ENCODE results near the gene OPCML.

The OPCML gene

GRCh38 chr11:132504501-132505041 is 1027.7 kb downstream of the OPCML start:
- no peak for DNase-seq

- DNase-seq, result no peak
These were observed 1030.9 kb downstream of the OPCML start for GRCh38 chr11:132501356-132501755.

GRCh38 chr11:132499661-132500060 is 1032.6 kb downstream of the OPCML start:
- DNase-seq, result no peak

DNA sequence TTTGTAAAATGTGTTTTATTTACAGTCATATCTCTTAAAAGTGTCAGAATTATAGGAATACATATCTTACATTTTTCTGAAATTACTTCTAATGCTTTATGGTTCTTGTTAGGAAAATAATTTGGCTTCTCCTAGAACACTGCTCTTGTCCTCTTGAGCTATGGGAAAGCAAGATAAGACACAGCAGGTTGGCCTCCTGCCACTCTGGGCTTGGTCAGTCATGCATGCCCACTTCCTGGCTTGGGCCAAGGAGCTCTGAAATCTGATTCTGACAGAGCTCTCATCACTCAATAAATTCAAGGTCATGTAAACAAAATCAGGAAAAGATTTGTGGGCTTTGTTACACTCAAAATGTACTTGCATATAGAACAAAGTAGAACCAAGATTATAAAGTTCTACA is 1036.0 kb downstream of the OPCML start:
- DNase-seq, result no peak

GRCh38 chr11:132493801-132494200 is 1038.5 kb downstream of the OPCML start:
- no peak for DNase-seq

GRCh38 chr11:132490978-132491377 is 1041.3 kb downstream of the OPCML start:
- DNase-seq, result no peak

DNA sequence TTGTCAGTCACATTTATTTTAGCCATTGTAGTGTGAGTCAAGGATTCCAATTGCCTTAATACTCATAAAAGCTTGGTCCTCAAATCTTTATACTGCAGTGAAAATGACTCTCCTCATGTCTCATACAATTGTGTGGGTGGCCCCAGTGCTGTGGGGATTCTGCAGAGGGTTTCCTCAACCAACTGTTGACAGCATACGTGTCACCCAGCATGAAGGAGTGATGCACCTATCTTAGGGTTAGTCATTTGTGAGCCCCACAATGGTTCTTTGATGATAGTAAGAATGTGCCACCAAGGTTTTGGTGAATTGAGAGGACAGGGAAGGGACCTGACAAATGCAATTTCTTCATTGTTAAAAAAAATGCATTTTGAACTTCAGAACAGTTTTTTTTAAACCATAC is 1046.2 kb downstream of the OPCML start:
- DNase-seq, result no peak

- no peak for DNase-seq
These were observed 1057.3 kb downstream of the OPCML start for GRCh38 chr11:132475026-132475425.

DNA sequence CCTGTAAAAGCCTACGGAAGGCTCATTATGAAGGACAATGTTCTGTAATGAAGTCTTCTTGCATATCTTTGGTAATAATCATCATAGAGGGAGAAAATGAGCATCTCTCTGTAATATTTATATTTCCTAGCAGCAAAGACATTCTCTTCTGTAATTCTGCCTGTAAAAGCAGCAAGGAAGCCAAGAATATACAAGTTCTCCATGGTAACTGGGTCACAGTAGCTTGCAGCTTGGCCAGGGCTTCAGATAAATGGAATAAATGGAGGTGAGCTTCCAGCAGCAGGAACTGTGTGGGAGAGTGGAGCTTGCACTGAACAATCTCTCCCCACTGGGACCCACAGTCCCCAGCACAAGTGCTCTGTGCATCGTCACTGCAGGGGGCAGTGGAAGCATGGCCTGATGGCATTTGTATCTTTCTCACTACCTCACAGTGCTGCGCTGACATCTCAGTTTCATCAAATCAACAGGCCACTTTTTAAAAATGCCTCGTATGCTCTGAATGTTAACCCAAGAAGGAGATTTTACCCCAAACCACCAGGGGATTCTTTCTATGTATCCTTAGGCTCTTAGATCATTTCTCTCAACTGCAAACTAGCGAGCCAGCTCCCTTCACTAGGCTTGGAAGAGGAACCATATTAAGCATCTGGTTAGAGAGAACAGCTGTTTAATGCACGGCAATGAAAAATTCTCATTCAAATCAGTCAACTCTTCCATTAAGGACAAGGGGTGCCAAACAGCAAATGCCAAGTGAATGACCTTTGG is 1059.7 kb downstream of the OPCML start:
- DNase-seq, result no peak

DNA sequence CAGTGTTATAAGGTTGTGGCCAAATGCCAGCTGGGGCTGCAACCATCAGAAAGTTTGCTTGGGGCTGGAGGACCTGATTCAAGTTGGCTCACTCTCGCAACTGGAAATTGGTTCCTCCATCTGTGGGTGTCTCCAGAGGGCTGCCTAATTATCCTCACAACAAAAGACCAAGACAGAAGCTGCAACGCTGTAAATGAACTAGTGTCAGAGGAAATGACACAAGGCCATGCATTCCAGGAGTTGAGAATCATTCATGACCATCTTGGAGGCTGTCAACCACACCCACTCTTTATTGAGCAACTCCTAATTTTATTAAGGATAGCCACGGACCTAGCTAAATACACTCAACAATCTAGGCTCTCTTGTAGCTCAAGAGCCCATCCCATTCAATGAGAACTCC is 1060.8 kb downstream of the OPCML start:
- DNase-seq, result no peak

GRCh38 chr11:132466983-132467382 is 1065.3 kb downstream of the OPCML start:
- no peak for DNase-seq

GRCh38 chr11:132464939-132465338 is 1067.4 kb downstream of the OPCML start:
- DNase-seq, result no peak

GRCh38 chr11:132464003-132464342 is 1068.3 kb downstream of the OPCML start:
- DNase-seq, result no peak

- no peak for DNase-seq
These were observed 1068.9 kb downstream of the OPCML start for GRCh38 chr11:132463295-132464002.

DNA sequence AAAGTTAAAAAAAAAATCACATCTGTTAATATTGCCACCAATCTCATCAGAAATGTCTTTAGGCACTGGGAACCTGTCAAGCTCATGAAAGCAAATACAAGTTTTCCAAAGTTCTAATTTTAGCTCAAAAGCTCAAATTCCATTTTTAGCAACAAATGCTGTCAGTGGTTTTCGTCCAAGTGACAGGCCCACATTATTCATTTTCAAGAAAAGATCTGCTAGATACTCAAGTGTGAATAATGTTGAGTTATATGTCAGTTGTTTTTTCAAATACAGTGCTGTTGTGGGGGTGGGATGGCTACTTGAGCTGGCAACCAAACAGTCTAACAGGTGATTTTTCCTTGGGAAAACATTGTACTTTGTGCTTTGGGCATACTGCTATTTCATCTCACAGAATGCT is 1072.6 kb downstream of the OPCML start:
- DNase-seq, result no peak

GRCh38 chr11:132457445-132457844 is 1074.9 kb downstream of the OPCML start:
- no peak for DNase-seq

DNA sequence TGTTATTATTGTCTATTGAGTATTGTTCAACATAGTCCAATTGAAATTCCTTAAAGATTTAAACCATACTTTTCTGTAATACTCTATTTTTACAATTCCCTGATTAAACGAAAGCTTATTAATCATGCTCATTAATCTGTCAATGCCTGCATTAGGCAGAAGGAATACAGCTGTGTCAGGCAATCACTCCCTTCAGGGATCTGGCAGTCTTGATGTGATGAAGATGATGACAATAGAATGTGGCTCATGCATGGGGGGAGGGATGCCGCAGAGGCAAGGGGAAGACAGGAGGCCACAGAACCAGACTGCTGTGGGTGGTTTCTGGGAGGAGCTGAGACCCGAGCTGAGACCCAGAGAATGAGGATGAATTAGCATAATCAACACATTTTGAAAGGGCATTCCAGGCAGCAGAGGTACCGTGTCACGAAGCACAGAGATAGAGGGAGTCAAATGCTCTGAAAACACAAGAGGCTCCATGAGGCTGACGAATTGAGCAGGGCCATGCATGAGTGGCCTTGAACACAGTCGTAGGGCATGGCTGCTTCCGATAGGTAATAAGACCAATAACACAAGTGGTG is 1075.5 kb downstream of the OPCML start:
- no peak for DNase-seq

DNA sequence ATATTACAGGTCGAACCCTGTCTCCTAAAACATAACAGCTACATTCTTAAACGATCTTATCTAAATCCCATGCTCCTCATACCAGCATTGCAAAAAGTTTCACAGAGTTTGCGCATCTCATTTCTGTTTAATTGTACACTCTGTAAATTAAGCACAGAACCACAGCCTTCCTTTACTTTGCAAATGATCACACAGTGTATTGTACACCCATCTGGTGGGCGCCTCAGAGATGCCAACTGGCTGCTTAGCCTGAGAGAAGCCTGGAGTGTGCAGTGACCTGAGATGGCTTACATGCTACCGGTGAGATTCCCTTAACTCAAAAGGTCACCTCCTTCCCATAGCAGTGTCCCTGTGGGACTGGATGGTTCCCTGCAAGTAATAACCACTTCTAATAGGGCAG is 1077.3 kb downstream of the OPCML start:
- no peak for DNase-seq

GRCh38 chr11:132453406-132453805 is 1078.9 kb downstream of the OPCML start:
- DNase-seq, result no peak

GRCh38 chr11:132452616-132453015 is 1079.7 kb downstream of the OPCML start:
- DNase-seq, result no peak

GRCh38 chr11:132451942-132452601 is 1080.2 kb downstream of the OPCML start:
- DNase-seq, result no peak

DNA sequence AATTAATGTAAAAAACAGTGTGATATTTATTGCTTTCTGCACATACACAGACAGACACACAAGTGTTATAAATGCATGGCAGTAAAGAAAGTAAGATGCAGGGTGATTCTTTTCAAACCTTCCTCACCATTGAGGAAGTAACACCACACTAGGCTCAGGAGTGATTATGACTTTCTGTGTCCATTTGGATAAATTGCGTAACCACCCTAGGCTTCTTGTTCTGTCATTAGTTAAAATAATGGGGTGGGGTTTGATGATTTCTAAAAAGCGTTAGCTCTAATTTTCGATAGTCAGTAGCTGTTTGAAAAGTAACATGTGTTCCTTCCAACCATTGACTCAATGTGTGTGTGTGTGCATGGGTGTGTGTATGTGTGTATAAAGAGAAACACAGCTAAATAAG is 1081.7 kb downstream of the OPCML start:
- no peak for DNase-seq

GRCh38 chr11:132448334-132448995 is 1083.8 kb downstream of the OPCML start:
- no peak for DNase-seq
